GM12864 (cell line): ENCODE measurements around the gene SUGP1.

Experiments
- DNase-seq: peaks from one replicate; pipeline ENCODE4 v3.0.0-alpha.2; 2011; ENCODE audit warnings: low read depth
- H3K4me3 ChIP-seq: 2 replicates; pipeline ENCODE4 v1.5.1; 2011; ENCODE audit warnings: mild to moderate bottlenecking, low read depth, low read length, control low read depth
- TF ChIP-seq, protein P1 (sequence below): IDR thresholded peaks from 2 replicates; pipeline ENCODE4 v1.5.1; 2011; ENCODE audit warnings: low read depth, mild to moderate bottlenecking, moderate library complexity, low read length, control low read depth, inconsistent platforms; ENCODE audit errors: missing control alignments

The SUGP1 gene

DNA sequence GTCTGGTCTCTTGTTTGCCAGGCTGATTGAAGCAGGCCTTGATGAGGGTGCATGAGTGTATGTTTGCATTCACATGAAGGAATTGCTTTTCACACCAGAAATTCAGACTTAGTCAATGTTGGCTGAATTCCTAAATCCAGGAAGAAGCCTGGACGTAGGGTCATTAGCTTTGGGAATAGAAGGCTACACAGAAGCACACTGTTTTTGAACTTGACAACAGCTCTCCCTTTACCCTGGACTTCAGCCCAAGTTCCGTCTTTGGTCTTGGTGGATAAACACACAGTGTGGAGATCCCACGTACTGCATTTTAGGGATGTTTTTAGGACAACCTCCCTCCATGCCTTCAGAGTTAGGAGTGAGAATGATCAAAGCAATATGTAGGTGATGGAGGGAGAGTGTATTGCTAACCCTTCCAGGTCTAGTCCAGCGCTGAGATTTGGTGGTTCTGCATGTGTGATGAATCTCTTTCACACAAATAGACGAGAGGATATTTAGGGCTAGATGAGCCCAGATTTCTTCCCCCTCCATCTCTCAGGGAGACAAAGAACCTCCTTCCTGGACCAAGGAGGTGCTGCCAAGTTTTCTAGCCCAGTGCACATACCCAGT lies 70.0 kb downstream of the SUGP1 start:
- no peak for DNase-seq
- no peak overlapping the region for H3K4me3 ChIP-seq
- TF ChIP-seq, protein P1, sequence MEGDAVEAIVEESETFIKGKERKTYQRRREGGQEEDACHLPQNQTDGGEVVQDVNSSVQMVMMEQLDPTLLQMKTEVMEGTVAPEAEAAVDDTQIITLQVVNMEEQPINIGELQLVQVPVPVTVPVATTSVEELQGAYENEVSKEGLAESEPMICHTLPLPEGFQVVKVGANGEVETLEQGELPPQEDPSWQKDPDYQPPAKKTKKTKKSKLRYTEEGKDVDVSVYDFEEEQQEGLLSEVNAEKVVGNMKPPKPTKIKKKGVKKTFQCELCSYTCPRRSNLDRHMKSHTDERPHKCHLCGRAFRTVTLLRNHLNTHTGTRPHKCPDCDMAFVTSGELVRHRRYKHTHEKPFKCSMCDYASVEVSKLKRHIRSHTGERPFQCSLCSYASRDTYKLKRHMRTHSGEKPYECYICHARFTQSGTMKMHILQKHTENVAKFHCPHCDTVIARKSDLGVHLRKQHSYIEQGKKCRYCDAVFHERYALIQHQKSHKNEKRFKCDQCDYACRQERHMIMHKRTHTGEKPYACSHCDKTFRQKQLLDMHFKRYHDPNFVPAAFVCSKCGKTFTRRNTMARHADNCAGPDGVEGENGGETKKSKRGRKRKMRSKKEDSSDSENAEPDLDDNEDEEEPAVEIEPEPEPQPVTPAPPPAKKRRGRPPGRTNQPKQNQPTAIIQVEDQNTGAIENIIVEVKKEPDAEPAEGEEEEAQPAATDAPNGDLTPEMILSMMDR = no peak

DNA sequence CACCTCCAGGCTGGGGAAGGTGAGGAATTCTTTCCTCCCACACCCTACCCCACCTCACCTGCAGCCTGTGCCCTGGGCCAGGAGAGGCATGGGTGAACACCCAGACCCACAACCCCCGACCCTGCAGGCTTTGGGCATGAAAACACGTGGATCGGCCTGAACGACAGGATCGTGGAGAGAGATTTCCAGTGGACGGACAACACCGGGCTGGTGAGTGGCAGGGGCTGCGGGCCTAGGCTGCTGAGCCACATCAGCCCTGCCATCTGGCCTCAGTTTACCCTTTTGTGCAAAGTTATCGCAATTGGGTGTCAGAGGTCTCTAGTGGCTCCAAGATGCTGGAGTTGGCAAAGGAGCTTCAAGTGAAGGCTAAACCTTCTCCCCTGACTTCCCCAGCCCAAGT lies 79.8 kb downstream of the SUGP1 start:
- no peak for DNase-seq
- no peak overlapping the region for H3K4me3 ChIP-seq
- TF ChIP-seq, protein P1 = no peak

DNA sequence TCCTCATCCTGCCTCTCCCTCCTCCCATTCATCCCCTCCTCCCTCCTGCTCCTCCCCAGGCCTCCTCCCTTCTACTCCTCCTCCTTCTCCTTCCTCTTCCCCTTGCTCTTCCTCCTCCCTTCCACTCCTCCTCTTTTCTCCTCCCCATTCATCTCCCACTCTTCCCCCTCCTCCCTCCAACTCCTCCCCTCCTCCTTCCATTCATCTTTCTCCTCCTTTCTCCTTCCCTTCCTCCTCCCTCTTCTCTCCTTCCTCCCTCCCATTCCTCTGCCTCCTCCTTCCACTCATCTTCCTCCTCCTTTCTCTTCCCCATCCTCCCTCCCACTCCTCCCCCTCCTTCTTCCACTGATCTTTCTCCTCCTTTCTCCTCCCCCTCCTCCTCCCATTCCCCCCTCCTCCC lies 80.6 kb downstream of the SUGP1 start:
- DNase-seq = no peak
- TF ChIP-seq, protein P1 = no peak

DNA sequence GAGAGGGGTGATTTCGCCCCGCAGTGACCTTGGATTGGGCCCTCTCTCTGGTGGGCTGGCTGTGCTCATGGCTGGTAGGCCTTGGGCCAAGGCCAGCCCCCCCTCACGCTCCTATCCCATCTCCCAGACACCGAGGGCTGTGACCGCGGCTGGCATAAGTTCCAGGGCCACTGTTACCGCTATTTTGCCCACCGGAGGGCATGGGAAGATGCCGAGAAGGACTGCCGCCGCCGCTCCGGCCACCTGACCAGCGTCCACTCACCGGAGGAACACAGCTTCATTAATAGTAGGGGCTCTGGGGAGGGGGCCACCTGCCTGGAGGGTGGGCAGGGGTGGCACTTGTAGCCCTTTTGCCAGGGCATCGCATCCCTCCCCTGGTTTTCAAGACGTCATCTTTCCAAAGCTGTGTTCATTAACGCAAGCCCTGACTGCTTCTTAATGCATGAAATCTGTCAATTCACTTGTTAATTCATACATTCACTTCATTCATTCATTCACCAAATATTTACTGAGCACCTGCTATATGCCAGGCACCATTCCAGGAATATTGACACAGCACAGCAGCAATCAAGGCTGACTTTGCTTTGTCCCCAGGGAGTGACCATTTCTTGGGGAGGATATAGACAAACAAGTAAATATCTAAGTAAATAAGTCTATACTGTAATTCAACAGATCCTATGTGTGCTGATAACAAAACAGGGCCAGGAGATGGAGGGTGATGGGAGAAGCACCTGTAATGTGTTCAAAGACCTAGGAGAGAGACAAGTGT lies 82.0 kb downstream of the SUGP1 start:
- TF ChIP-seq, protein P1 = no peak
- DNase-seq = no peak
- H3K4me3 ChIP-seq = no peak overlapping the region

More for the DNA sequence above, 80.6 kb downstream of the SUGP1 start:
- H3K4me3 ChIP-seq = no peak overlapping the region

DNA sequence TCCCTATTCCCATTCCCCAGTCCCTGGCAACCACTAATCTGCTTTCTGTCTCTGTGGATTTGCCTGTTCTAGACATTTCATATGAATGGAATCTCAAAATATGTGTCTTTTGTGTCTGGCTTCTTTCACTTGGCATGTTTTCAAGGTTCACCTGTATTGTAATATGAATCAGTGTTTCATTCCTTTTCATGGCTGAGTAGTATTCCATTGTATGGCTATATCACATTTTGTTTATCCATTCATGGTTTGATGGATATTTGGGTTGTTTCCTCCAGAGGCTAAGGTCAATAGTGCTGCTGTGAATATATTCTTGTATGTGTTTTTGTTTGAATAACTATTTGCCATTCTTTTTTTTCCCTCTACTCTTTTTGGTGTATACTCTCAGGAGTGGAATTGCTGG lies 84.1 kb downstream of the SUGP1 start:
- no peak for DNase-seq
- no peak overlapping the region for H3K4me3 ChIP-seq
- TF ChIP-seq, protein P1 = no peak

DNA sequence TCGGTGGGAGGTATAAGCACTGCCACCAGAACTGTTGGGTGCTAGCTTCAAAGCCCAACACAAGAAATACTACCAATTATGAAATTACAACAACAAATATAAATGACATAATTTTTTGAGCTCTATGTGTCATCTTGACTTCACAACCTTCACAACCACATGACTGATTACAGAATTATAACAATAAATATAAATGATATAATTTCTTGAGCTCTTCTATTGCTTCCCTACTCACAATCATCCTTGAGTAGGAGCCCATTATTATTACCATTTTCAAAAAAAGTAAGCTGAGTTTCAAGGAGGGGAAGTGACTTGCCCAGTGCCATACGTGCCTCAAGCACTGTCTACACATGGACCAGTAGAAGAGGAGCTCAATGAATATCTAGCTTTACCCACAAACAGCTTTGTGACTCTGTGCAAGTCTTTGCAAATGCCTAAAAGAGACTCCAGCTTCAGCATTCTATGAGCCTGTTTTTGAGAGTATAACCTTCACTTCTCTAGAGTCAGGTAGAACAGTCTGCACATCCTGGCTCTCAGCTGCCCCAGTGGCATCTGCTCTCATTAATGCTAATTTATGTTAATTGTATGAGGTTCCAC lies 86.0 kb downstream of the SUGP1 start:
- H3K4me3 ChIP-seq = no peak overlapping the region
- no peak for DNase-seq
- TF ChIP-seq, protein P1 = no peak
